Naive thymus-derived CD4-positive, alpha-beta T cell (primary cell): Measurements from ENCODE around the gene PAXX. TPM values are rescaled to one million over a fixed set of nuclear protein-coding genes. Genes with fewer than 3 reads are reported as not detected.

Source experiments
- ATAC-seq: fragments of 150-1000 bp; cut with Tn5 transposase; 2 replicates; pipeline ENCODE4 v1.10.0; 2021; ENCODE audit warnings: mild to moderate bottlenecking, moderate library complexity
- CTCF ChIA-PET: fragments of 350-600 bp; sonication (Branson Sonifier 250); formaldehyde crosslinking; loops from one replicate; lab custom pipeline; 2021; ENCODE audit warnings: antibody characterized with exemption; lab: Charles Lee
- POLR2A ChIA-PET: fragments of 350-600 bp; sonication (Branson Sonifier 250); formaldehyde crosslinking; loops from one replicate; lab custom pipeline; 2021; ENCODE audit warnings: antibody characterized with exemption, inconsistent platforms; lab: Charles Lee
- DNase-seq, 9 donors: peaks; one replicate each; pipeline versions ENCODE4 v3.0.0 to v3.0.0-alpha.2; 2020 to 2022; ENCODE audit warnings: mixed read lengths in 1 of 9
- H3K27ac ChIP-seq: one replicate; pipeline ENCODE4 v1.7.0; 2013; ENCODE audit warnings: mild to moderate bottlenecking, low read depth, low read length, moderate library complexity
- H3K27me3 ChIP-seq, 2 donors: one replicate each; pipeline ENCODE4 v1.7.0; 2013; ENCODE audit warnings: low read length in 2 of 2, mild to moderate bottlenecking in 2 of 2, moderate library complexity in 2 of 2; ENCODE audit not compliant: control insufficient read depth in 2 of 2, insufficient read depth in 2 of 2
- H3K36me3 ChIP-seq, 3 experiments: 1 replicate in 2 of 3; 2 replicates in 1 of 3; pipeline ENCODE4 v1.7.0; 2013; ENCODE audit warnings: low read length in 3 of 3, mild to moderate bottlenecking in 3 of 3, moderate library complexity in 1 of 3; ENCODE audit not compliant: insufficient read depth in 3 of 3, control insufficient read depth in 2 of 3
- H3K4me1 ChIP-seq, 2 donors: one replicate each; pipeline ENCODE4 v1.7.0; 2013; ENCODE audit warnings: low read length in 2 of 2, mild to moderate bottlenecking in 2 of 2, moderate library complexity in 1 of 2; ENCODE audit not compliant: control insufficient read depth in 2 of 2, insufficient read depth in 2 of 2
- H3K4me3 ChIP-seq: 2 replicates; pipeline ENCODE4 v1.7.0; 2013; ENCODE audit warnings: mild to moderate bottlenecking, low read length
- H3K9me3 ChIP-seq, 3 experiments: 1 replicate in 2 of 3; 2 replicates in 1 of 3; pipeline ENCODE4 v1.7.0; 2013; ENCODE audit warnings: low read length in 3 of 3; ENCODE audit not compliant: control insufficient read depth in 2 of 3
- H3K27ac Mint-ChIP-seq, 9 donors: one replicate each; pipeline ENCODE4 v1.8.0; 2020 to 2022; ENCODE audit warnings: mixed read lengths in 9 of 9, mild to moderate bottlenecking in 8 of 9, moderate library complexity in 5 of 9, inconsistent platforms in 2 of 9
- H3K27me3 Mint-ChIP-seq, 5 donors: one replicate each; pipeline ENCODE4 v1.8.0; 2021 to 2022; ENCODE audit warnings: mixed read lengths in 5 of 5, mild to moderate bottlenecking in 1 of 5
- H3K36me3 Mint-ChIP-seq, 5 donors: one replicate each; pipeline ENCODE4 v1.8.0; 2020 to 2022; ENCODE audit warnings: mixed read lengths in 5 of 5, mild to moderate bottlenecking in 3 of 5, inconsistent platforms in 1 of 5
- H3K4me1 Mint-ChIP-seq, 7 donors: one replicate each; pipeline ENCODE4 v1.8.0; 2020 to 2022; ENCODE audit warnings: mixed read lengths in 7 of 7, mild to moderate bottlenecking in 3 of 7, inconsistent platforms in 1 of 7
- H3K4me3 Mint-ChIP-seq, 10 donors: one replicate each; pipeline ENCODE4 v1.8.0; 2020 to 2022; ENCODE audit warnings: mild to moderate bottlenecking in 10 of 10, mixed read lengths in 10 of 10, moderate library complexity in 6 of 10, inconsistent platforms in 2 of 10
- H3K9me3 Mint-ChIP-seq, 11 donors: one replicate each; pipeline ENCODE4 v1.8.0; 2020 to 2022; ENCODE audit warnings: mixed read lengths in 11 of 11, mild to moderate bottlenecking in 4 of 11, inconsistent platforms in 1 of 11, moderate library complexity in 1 of 11
- intact Hi-C, 2 donors: fragments of 100-400 bp; cut with micrococcal nuclease; formaldehyde crosslinking; loops; one replicate each; pipeline ENCODE4 v1.15.1; 2023
- polyA plus RNA-seq, 2 donors: library from polyadenylated mRNA; unstranded; fragments of 300-500 nt; fragmentation: Illumina TruSeq; gene quantifications; one replicate each; pipeline ENCODE4 v1.2.3, GENCODE V29; 2021
- total RNA-seq, 6 experiments: library from RNA in 5 of 6; stranded (reverse) in 5 of 6; gene quantifications; 1 replicate in 5 of 6; 2 replicates in 1 of 6; pipeline ENCODE4 v1.2.3 and lab custom pipeline; 2021 to 2026

The PAXX gene
- total and polyA plus RNA-seq, 7 experiments from 2014 or later = 49.3 to 78.2 (median 66.0) TPM

- no peak for ATAC-seq
- intact Hi-C loops = no loop called here
- Histone ChIP-seq H3K4me3 (peak overlapping the region; percentile 33), H3K36me3 (no peaks in the 10 kb centered on the region), H3K9me3 (no peaks in the 10 kb centered on the region), H3K27ac (no peak overlapping the region), H3K27me3 (no peaks in the 10 kb centered on the region), H3K4me1 (peaks cover 13 to 23% of the 10 kb centered on the region in 2 donors)
- POLR2A ChIA-PET = interaction anchor here (1.4 kb wide), 1 partner anchor 18 kb away, joined by 6 read pairs; the partner anchor contains the start of gene PAXX
- peaks cover 0 to 4% (median 0%) of the 10 kb centered on the region in 5 donors for H3K27me3 Mint-ChIP-seq
- peak overlapping the region in 1 of 9 donors; percentile 45 for H3K27ac Mint-ChIP-seq
- no peak for DNase-seq
- no peaks in the 10 kb centered on the region for H3K9me3 Mint-ChIP-seq
- H3K36me3 Mint-ChIP-seq = no peaks in the 10 kb centered on the region
- CTCF ChIA-PET = interaction anchor here (0.7 kb wide), 1 partner anchor 55 kb away, joined by 3 read pairs; no protein-coding TSS in a partner anchor
- H3K4me3 Mint-ChIP-seq = peak overlapping the region in 4 of 10 donors; percentile 9 to 55 (median 42)
- H3K4me1 Mint-ChIP-seq = peaks cover 0 to 19% (median 7%) of the 10 kb centered on the region in 7 donors
Measured at GRCh38 chr9:136974817-136975535, 17.2 kb upstream of the PAXX start.

GRCh38 chr9:136975644-136976043 is 16.6 kb upstream of the PAXX start:
- H3K4me3 Mint-ChIP-seq = peak overlapping the region in 4 of 10 donors; percentile 9 to 55 (median 42)
- peaks cover 0 to 19% (median 7%) of the 10 kb centered on the region in 7 donors for H3K4me1 Mint-ChIP-seq
- peaks cover 0 to 4% (median 0%) of the 10 kb centered on the region in 5 donors for H3K27me3 Mint-ChIP-seq
- CTCF ChIA-PET = interaction anchor here (0.6 to 0.7 kb wide), 2 partner anchors 25 to 45 kb away, joined by 3 read pairs; no protein-coding TSS in a partner anchor
- POLR2A ChIA-PET = interaction anchor here (1.4 kb wide), 1 partner anchor 17 kb away, joined by 6 read pairs; the partner anchor contains the start of gene PAXX
- Histone ChIP-seq H3K4me1 (peaks cover 13 to 23% of the 10 kb centered on the region in 2 donors), H3K4me3 (no peak overlapping the region), H3K27me3 (no peaks in the 10 kb centered on the region), H3K27ac (no peak overlapping the region), H3K36me3 (no peaks in the 10 kb centered on the region), H3K9me3 (no peaks in the 10 kb centered on the region)
- no peaks in the 10 kb centered on the region for H3K9me3 Mint-ChIP-seq
- ATAC-seq (no peak), DNase-seq (no peak)
- no peak overlapping the region for H3K27ac Mint-ChIP-seq
- no peaks in the 10 kb centered on the region for H3K36me3 Mint-ChIP-seq
- intact Hi-C loops = no loop called here

- H3K36me3 ChIP-seq = no peaks in the 10 kb centered on the region
- peaks cover 13 to 23% of the 10 kb centered on the region in 2 donors for H3K4me1 ChIP-seq
- H3K27ac ChIP-seq = no peak within 1 kb of the TSS
- peaks cover 0 to 19% (median 7%) of the 10 kb centered on the region in 7 donors for H3K4me1 Mint-ChIP-seq
- DNase-seq (no peak), ATAC-seq (no peak)
- ChIA-PET POLR2A (interaction anchor here (0.9 kb wide), 1 partner anchor 153 kb away, joined by 3 read pairs; no protein-coding TSS in a partner anchor), CTCF (no interaction called here)
- intact Hi-C loops = no loop called here
- H3K36me3 Mint-ChIP-seq = no peaks in the 10 kb centered on the region
- H3K27me3 Mint-ChIP-seq = peaks cover 0 to 5% (median 3%) of the 10 kb centered on the region in 5 donors
- H3K27me3 ChIP-seq = no peaks in the 10 kb centered on the region
- H3K4me3 Mint-ChIP-seq = peak within 1 kb of the TSS in 4 of 10 donors; percentile 23 to 42 (median 40)
- H3K9me3 Mint-ChIP-seq = no peaks in the 10 kb centered on the region
- H3K4me3 ChIP-seq = no peak within 1 kb of the TSS
- H3K9me3 ChIP-seq = no peaks in the 10 kb centered on the region
- peak within 1 kb of the TSS in 1 of 9 donors; percentile 33 for H3K27ac Mint-ChIP-seq
Measured at GRCh38 chr9:136977223-136977622, 15.0 kb upstream of the PAXX start, which contains the start of gene PTGDS. Gene PTGDS, plus strand, starts transcription at chr9:136977504. Its CDS starts 75 bp downstream, at chr9:136977579.

- H3K4me3 ChIP-seq = no peak overlapping the region
- intact Hi-C loops = loop anchor here (1.0 kb wide), 4 partner anchors 15 to 187 kb away; partner anchors contain the start of gene PAXX (in 2 of the 2)
- CTCF ChIA-PET = no interaction called here
Measured at GRCh38 chr9:136977649-136978072, 14.6 kb upstream of the PAXX start.

GRCh38 chr9:136978073-136978864 is 14.0 kb upstream of the PAXX start:
- no peaks in the 10 kb centered on the region for H3K36me3 ChIP-seq
- peaks cover 0 to under 1% of the 10 kb centered on the region in 2 donors for H3K27me3 ChIP-seq
- ChIA-PET CTCF (no interaction called here), POLR2A (interaction anchor here (1.1 kb wide), 1 partner anchor 30 kb away, joined by 3 read pairs; no protein-coding TSS in a partner anchor)
- Mint-ChIP-seq H3K9me3 (no peaks in the 10 kb centered on the region), H3K36me3 (no peaks in the 10 kb centered on the region), H3K27me3 (peaks cover 0 to 9% (median 3%) of the 10 kb centered on the region in 5 donors), H3K27ac (no peak overlapping the region), H3K4me3 (peak overlapping the region in 3 of 10 donors; percentile 12 to 37 (median 23)), H3K4me1 (peaks cover 0 to 19% (median 7%) of the 10 kb centered on the region in 7 donors)
- peaks cover 13 to 23% of the 10 kb centered on the region in 2 donors for H3K4me1 ChIP-seq
- ATAC-seq (peak; percentile 87), DNase-seq (peak; percentile 40 to 82 (median 51))
- H3K27ac ChIP-seq = no peak overlapping the region
- no peaks in the 10 kb centered on the region for H3K9me3 ChIP-seq
- intact Hi-C loops = loop anchor here (1.0 kb wide), 4 partner anchors 14 to 188 kb away; partner anchors contain the start of gene PAXX (in 2 of the 2)
- H3K4me3 ChIP-seq = no peak overlapping the region

More at GRCh38 chr9:136977649-136978072, 14.6 kb upstream of the PAXX start:
- peaks cover 0 to 19% (median 7%) of the 10 kb centered on the region in 7 donors for H3K4me1 Mint-ChIP-seq
- no peaks in the 10 kb centered on the region for H3K36me3 Mint-ChIP-seq
- H3K4me3 Mint-ChIP-seq = peak overlapping the region in 2 of 10 donors; percentile 41 to 42
- peak overlapping the region in 1 of 9 donors; percentile 33 for H3K27ac Mint-ChIP-seq
- H3K4me1 ChIP-seq = peaks cover 13 to 23% of the 10 kb centered on the region in 2 donors
- H3K27ac ChIP-seq = no peak overlapping the region
- POLR2A ChIA-PET = interaction anchor here (1.1 kb wide), 1 partner anchor 29 kb away, joined by 3 read pairs; no protein-coding TSS in a partner anchor
- peaks cover 0 to 5% (median 3%) of the 10 kb centered on the region in 5 donors for H3K27me3 Mint-ChIP-seq
- no peaks in the 10 kb centered on the region for H3K9me3 ChIP-seq
- no peak for ATAC-seq
- H3K9me3 Mint-ChIP-seq = no peaks in the 10 kb centered on the region
- H3K36me3 ChIP-seq = no peaks in the 10 kb centered on the region
- no peak for DNase-seq
- H3K27me3 ChIP-seq = no peaks in the 10 kb centered on the region
